EL (cell line): ENCODE data around the gene RAB6C.
A peak's percentile ranks its signal among the peaks of the same experiment; 100 is the strongest.
"Not testable (repeated sequence)": the region's sequence is repeated elsewhere in the genome, so short reads cannot be mapped to it uniquely, and the experiment has no call there.

Source experiments
- DNase-seq: peaks from one replicate; pipeline ENCODE4 v3.0.0-alpha.2; 2016

RAB6C gene

GRCh38 chr2:129979629-129980155 lies at the start of gene RAB6C:
Gene RAB6C, plus strand, starts transcription at chr2:129979666. Its CDS starts 450 bp downstream, at chr2:129980116.
- peak; percentile 4 for DNase-seq

- no peak for DNase-seq
Measured at GRCh38 chr2:129930451-129930850, 49.0 kb upstream of the RAB6C start.

- not testable (repeated sequence) for DNase-seq
Measured at GRCh38 chr2:129933387-129933786, 46.1 kb upstream of the RAB6C start.

GRCh38 chr2:129934044-129934822 lies 45.2 kb upstream of the RAB6C start:
- peak; percentile 13 for DNase-seq

GRCh38 chr2:129935118-129935517 lies 44.3 kb upstream of the RAB6C start:
- DNase-seq, result no peak

- DNase-seq, result no peak
Measured at GRCh38 chr2:129936334-129936934, 43.0 kb upstream of the RAB6C start.

GRCh38 chr2:129938850-129939471 lies 40.5 kb upstream of the RAB6C start:
- DNase-seq, result not testable (repeated sequence)

- DNase-seq, result not testable (repeated sequence)
Measured at GRCh38 chr2:129943456-129943855, 36.0 kb upstream of the RAB6C start.

- no peak for DNase-seq
Measured at GRCh38 chr2:129945557-129945956, 33.9 kb upstream of the RAB6C start.

GRCh38 chr2:129947712-129948111 lies 31.8 kb upstream of the RAB6C start:
- DNase-seq, result not testable (repeated sequence)

- DNase-seq, result not testable (repeated sequence)
Measured at GRCh38 chr2:129956171-129956570, 23.3 kb upstream of the RAB6C start.

GRCh38 chr2:129957891-129958290 lies 21.6 kb upstream of the RAB6C start:
- no peak for DNase-seq

- DNase-seq, result not testable (repeated sequence)
Measured at GRCh38 chr2:129958736-129959135, 20.7 kb upstream of the RAB6C start.

- not testable (repeated sequence) for DNase-seq
Measured at GRCh38 chr2:129968605-129969004, 10.9 kb upstream of the RAB6C start.

- no peak for DNase-seq
Measured at GRCh38 chr2:129975016-129975774, 4.3 kb upstream of the RAB6C start.

GRCh38 chr2:129976969-129977368 lies 2.5 kb upstream of the RAB6C start:
- not testable (repeated sequence) for DNase-seq

- DNase-seq, result no peak
Measured at GRCh38 chr2:129977986-129978385, 1.5 kb upstream of the RAB6C start.

GRCh38 chr2:129980246-129980645 lies 780 bp downstream of the RAB6C start:
- DNase-seq, result not testable (repeated sequence)

- not testable (repeated sequence) for DNase-seq
Measured at GRCh38 chr2:129981689-129982088, 2.2 kb downstream of the RAB6C start.

- DNase-seq, result no peak
Measured at GRCh38 chr2:129984426-129984825, 5.0 kb downstream of the RAB6C start.

- not testable (repeated sequence) for DNase-seq
Measured at GRCh38 chr2:129992415-129993006, 13.0 kb downstream of the RAB6C start.

GRCh38 chr2:129993151-129993550 lies 13.7 kb downstream of the RAB6C start:
- DNase-seq, result not testable (repeated sequence)
